Measurements from ENCODE around the gene RABGAP1L. TPM values are rescaled to one million over a fixed set of nuclear protein-coding genes. Genes with fewer than 3 reads are reported as not detected.
A peak's percentile ranks its signal among the peaks of the same experiment; 100 is the strongest.

Gene RABGAP1L
- total and polyA plus RNA-seq, 7 experiments from 2014 or later, result 38.4 to 97.4 (median 55.1) TPM

DNA sequence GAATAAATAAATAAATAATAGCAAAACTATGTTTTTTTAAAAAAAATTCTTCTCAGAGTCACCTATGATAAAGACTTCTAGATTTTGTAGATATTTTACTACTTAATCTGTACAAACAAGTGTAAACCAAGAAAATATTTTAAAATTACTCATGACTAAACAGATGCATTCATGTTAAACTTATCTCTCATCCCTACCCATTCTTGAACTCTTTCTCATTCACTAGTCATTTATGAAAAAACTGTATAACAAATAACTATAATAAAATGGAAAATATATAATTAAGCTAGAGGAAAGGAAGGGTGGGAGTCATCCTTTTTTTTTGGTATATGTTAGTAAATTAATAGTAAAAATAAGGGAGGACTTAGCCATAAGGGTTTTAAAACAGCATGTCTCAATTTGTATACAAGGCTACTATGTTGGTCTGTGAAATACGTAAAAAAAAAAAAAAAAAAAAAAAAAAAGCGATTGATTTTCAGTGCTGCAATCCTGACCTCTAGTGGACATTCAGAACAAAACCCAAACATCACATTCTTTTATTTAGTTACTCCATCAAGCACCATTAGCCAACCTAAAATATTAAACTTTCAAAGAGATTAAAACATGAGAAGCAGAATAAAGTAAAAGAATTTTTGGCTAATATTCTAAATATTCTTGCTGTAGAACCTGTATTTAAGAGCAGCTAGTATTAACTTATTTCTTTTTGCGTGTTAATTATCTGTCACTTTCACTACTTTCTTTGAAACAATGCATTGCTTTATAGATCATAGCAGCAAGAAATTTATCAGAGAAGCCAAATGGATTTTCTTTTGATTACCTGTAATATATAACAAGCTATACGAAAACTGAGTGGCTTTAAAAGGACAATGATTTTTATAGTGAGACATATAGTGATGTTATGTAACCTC is 584.6 kb downstream of the RABGAP1L start:
- Mint-ChIP-seq H3K27me3 (peaks cover 0 to 5% (median 0%) of the 10 kb centered on the region in 5 donors), H3K36me3 (no peaks in the 10 kb centered on the region), H3K4me1 (peaks cover 0 to 18% (median 13%) of the 10 kb centered on the region in 7 donors), H3K9me3 (no peaks in the 10 kb centered on the region), H3K4me3 (no peak overlapping the region), H3K27ac (no peak overlapping the region)
- peak; percentile 47 for ATAC-seq
- intact Hi-C loops (cut with micrococcal nuclease), result loop anchor here (1.0 to 10.0 kb wide), 5 partner anchors 486 to 1998 kb away; no protein-coding TSS in a partner anchor
- Histone ChIP-seq H3K9me3 (ENCODE audit: control insufficient read depth in 2 of 3, low read length in 3 of 3) (no peaks in the 10 kb centered on the region), H3K4me1 (ENCODE audit: control insufficient read depth in 2 of 2, insufficient read depth in 2 of 2, low read length in 2 of 2) (no peaks in the 10 kb centered on the region), H3K27ac (ENCODE audit: low read depth, low read length) (no peak overlapping the region), H3K36me3 (ENCODE audit: control insufficient read depth in 2 of 3, insufficient read depth in 3 of 3, low read length in 3 of 3) (no peaks in the 10 kb centered on the region), H3K4me3 (ENCODE audit: low read length) (no peak overlapping the region), H3K27me3 (ENCODE audit: control insufficient read depth in 2 of 2, insufficient read depth in 2 of 2, low read length in 2 of 2) (no peaks in the 10 kb centered on the region)
- CTCF ChIA-PET, result interaction anchor here (0.6 to 1.9 kb wide), 7 partner anchors 10 to 1321 kb away, joined by 3 to 6 read pairs (median 3); no protein-coding TSS in a partner anchor
- DNase-seq, result peak in 5 of 9 donors; percentile 29 to 53 (median 36)
- POLR2A ChIA-PET, result no interaction called here

DNA sequence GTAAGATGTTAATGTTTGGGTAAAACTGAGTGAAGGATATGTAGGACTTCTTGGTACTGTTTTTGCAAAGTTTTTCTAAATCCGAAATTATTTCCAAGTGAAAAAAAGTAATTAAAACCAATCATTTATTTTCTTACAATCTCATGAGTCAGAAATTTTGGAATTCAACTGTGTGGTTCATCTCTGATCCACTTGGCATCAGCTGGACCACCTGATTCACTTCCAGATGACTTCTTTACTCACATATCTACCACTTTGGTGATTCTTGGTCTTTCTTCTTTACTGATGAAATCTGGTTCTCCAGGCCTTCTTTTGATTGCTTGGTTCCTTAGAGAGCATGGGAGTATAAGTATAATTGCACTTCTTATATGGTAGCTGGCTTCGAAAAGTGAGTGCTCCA is 585.6 kb downstream of the RABGAP1L start:
- peaks cover 0 to 14% (median 8%) of the 10 kb centered on the region in 7 donors for H3K4me1 Mint-ChIP-seq
- no peak overlapping the region for H3K4me3 ChIP-seq (ENCODE audit: low read length)
- no peaks in the 10 kb centered on the region for H3K9me3 Mint-ChIP-seq
- intact Hi-C loops (cut with micrococcal nuclease), result loop anchor here (1.0 to 10.0 kb wide), 5 partner anchors 487 to 1999 kb away; no protein-coding TSS in a partner anchor
- POLR2A ChIA-PET, result no interaction called here
- no peak for ATAC-seq
- no peaks in the 10 kb centered on the region for H3K36me3 Mint-ChIP-seq
- no peaks in the 10 kb centered on the region for H3K27me3 ChIP-seq (ENCODE audit: control insufficient read depth in 2 of 2, insufficient read depth in 2 of 2, low read length in 2 of 2)
- no peak overlapping the region for H3K27ac ChIP-seq (ENCODE audit: low read depth, low read length)
- CTCF ChIA-PET, result interaction anchor here (0.6 kb wide), 2 partner anchors 232 to 1028 kb away, joined by 3 to 5 read pairs; no protein-coding TSS in a partner anchor
- H3K9me3 ChIP-seq (ENCODE audit: control insufficient read depth in 2 of 3, low read length in 3 of 3), result no peaks in the 10 kb centered on the region
- no peak for DNase-seq
- H3K4me3 Mint-ChIP-seq, result no peak overlapping the region
- no peaks in the 10 kb centered on the region for H3K36me3 ChIP-seq (ENCODE audit: control insufficient read depth in 2 of 3, insufficient read depth in 3 of 3, low read length in 3 of 3)
- H3K27me3 Mint-ChIP-seq, result peaks cover 0 to 5% (median 0%) of the 10 kb centered on the region in 5 donors
- no peak overlapping the region for H3K27ac Mint-ChIP-seq
- no peaks in the 10 kb centered on the region for H3K4me1 ChIP-seq (ENCODE audit: control insufficient read depth in 2 of 2, insufficient read depth in 2 of 2, low read length in 2 of 2)

DNA sequence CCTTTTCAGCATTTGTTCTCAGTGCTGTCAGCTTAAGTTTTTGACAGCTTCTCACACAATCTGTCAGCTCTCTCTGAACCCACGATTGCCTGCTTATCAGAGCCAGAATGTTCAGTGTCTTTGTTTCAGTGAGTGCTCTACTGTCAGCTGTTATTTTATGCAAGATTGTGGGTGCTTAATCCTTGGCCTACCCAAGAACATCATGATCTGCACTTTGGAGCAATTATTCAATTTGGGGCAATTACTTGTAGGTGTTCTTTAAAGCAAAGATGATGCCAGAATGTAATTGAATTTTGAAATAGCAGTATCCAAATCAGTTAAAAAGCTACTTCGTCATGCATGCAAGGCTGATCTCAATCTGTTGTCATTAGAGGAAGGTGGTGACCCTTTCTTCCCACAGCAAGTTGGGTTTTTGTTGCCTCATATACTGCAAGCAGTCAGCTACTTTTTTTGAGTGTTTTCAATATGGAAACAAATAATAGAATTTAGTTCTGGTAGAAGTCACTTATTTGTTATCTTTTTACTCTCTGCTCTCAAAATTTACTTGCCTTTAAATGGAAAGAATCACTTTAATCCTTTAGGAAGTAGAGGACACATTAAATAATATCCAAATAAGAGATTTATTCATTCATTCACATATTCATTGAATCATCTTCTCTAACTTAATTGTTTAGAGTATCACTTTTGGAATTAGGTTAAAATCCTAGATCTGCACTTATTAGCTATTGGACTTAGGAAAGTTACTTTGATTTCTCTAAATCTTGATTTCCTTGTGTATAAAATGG is 586.9 kb downstream of the RABGAP1L start:
- ATAC-seq (no peak), DNase-seq (no peak)
- no peak overlapping the region for H3K4me3 Mint-ChIP-seq
- no peak overlapping the region for H3K27ac Mint-ChIP-seq
- Histone ChIP-seq H3K36me3 (ENCODE audit: control insufficient read depth in 2 of 3, insufficient read depth in 3 of 3, low read length in 3 of 3) (no peaks in the 10 kb centered on the region), H3K27me3 (ENCODE audit: control insufficient read depth in 2 of 2, insufficient read depth in 2 of 2, low read length in 2 of 2) (no peaks in the 10 kb centered on the region), H3K27ac (ENCODE audit: low read depth, low read length) (no peak overlapping the region), H3K4me3 (ENCODE audit: low read length) (no peak overlapping the region), H3K4me1 (ENCODE audit: control insufficient read depth in 2 of 2, insufficient read depth in 2 of 2, low read length in 2 of 2) (no peaks in the 10 kb centered on the region), H3K9me3 (ENCODE audit: control insufficient read depth in 2 of 3, low read length in 3 of 3) (no peaks in the 10 kb centered on the region)
- ChIA-PET CTCF (interaction anchor here (0.8 to 1.2 kb wide), 2 partner anchors 8 to 484 kb away, joined by 3 to 5 read pairs; no protein-coding TSS in a partner anchor), POLR2A (interaction anchor here (0.7 kb wide), 1 partner anchor 265 kb away, joined by 3 read pairs; no protein-coding TSS in a partner anchor)
- no peaks in the 10 kb centered on the region for H3K9me3 Mint-ChIP-seq
- intact Hi-C loops (cut with micrococcal nuclease), result loop anchor here in 1 of 2 donors (10.0 kb wide), 1 partner anchor 1311 kb away; no protein-coding TSS in a partner anchor
- H3K36me3 Mint-ChIP-seq, result no peaks in the 10 kb centered on the region
- peaks cover 0 to 5% (median 0%) of the 10 kb centered on the region in 5 donors for H3K27me3 Mint-ChIP-seq
- peaks cover 0 to 10% (median 6%) of the 10 kb centered on the region in 7 donors for H3K4me1 Mint-ChIP-seq

DNA sequence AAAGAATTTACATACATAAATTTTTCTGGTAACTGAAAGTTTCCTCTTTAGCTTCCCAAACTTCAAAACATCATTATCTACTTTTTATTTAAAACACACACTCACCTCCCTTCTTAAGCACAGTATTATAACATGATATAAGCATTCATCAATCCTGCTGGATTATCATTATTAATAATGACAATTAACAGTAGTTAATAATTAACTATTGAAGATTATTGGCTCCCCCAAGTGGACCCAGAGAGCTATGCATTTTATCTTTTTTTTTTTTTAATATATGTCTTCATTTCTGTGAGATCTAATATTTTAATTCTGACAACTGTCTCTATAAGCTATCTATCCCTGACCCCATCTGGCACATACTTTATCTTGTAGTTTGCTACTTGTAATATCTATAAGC is 588.3 kb downstream of the RABGAP1L start:
- Histone ChIP-seq H3K4me3 (ENCODE audit: low read length) (no peak overlapping the region), H3K27me3 (ENCODE audit: control insufficient read depth in 2 of 2, insufficient read depth in 2 of 2, low read length in 2 of 2) (no peaks in the 10 kb centered on the region), H3K27ac (ENCODE audit: low read depth, low read length) (no peak overlapping the region), H3K9me3 (ENCODE audit: control insufficient read depth in 2 of 3, low read length in 3 of 3) (no peaks in the 10 kb centered on the region), H3K4me1 (ENCODE audit: control insufficient read depth in 2 of 2, insufficient read depth in 2 of 2, low read length in 2 of 2) (no peaks in the 10 kb centered on the region), H3K36me3 (ENCODE audit: control insufficient read depth in 2 of 3, insufficient read depth in 3 of 3, low read length in 3 of 3) (no peaks in the 10 kb centered on the region)
- H3K9me3 Mint-ChIP-seq, result no peaks in the 10 kb centered on the region
- no peak for ATAC-seq
- H3K27me3 Mint-ChIP-seq, result peaks cover 0 to 5% (median 0%) of the 10 kb centered on the region in 5 donors
- intact Hi-C loops (cut with micrococcal nuclease), result loop anchor here in 1 of 2 donors (10.0 kb wide), 1 partner anchor 1313 kb away; no protein-coding TSS in a partner anchor
- DNase-seq, result no peak
- ChIA-PET CTCF (interaction anchor here (0.6 kb wide), 1 partner anchor 912 kb away, joined by 3 read pairs; no protein-coding TSS in a partner anchor), POLR2A (no interaction called here)
- H3K27ac Mint-ChIP-seq, result no peak overlapping the region
- no peaks in the 10 kb centered on the region for H3K36me3 Mint-ChIP-seq
- peaks cover 0 to 8% (median 4%) of the 10 kb centered on the region in 7 donors for H3K4me1 Mint-ChIP-seq
- H3K4me3 Mint-ChIP-seq, result no peak overlapping the region

DNA sequence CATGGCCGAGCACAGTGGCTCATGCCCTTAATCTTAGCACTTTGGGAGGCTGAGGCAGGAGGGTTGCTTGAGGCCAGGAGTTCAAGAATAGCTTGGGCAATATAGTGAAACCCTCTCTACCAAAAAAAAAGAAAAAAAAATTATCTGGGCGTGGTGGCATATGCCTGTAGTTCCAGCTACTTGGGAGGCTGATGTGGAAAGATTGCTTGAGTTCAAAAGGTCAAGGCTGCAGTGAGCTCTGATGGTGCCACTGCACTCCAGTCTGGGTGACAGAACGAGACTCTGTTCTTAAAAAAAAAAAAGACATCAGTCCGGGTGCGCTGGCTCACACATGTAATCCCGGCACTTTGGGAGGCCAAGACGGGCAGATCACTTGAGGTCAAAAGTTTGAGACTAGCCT is 589.3 kb downstream of the RABGAP1L start:
- no peaks in the 10 kb centered on the region for H3K36me3 Mint-ChIP-seq
- Histone ChIP-seq H3K27ac (ENCODE audit: low read depth, low read length) (no peak overlapping the region), H3K27me3 (ENCODE audit: control insufficient read depth in 2 of 2, insufficient read depth in 2 of 2, low read length in 2 of 2) (no peaks in the 10 kb centered on the region), H3K4me1 (ENCODE audit: control insufficient read depth in 2 of 2, insufficient read depth in 2 of 2, low read length in 2 of 2) (no peaks in the 10 kb centered on the region), H3K9me3 (ENCODE audit: control insufficient read depth in 2 of 3, low read length in 3 of 3) (no peaks in the 10 kb centered on the region), H3K36me3 (ENCODE audit: control insufficient read depth in 2 of 3, insufficient read depth in 3 of 3, low read length in 3 of 3) (no peaks in the 10 kb centered on the region), H3K4me3 (ENCODE audit: low read length) (no peak overlapping the region)
- ATAC-seq (no peak), DNase-seq (no peak)
- H3K27ac Mint-ChIP-seq, result no peak overlapping the region
- peaks cover 0 to 6% (median 0%) of the 10 kb centered on the region in 7 donors for H3K4me1 Mint-ChIP-seq
- ChIA-PET CTCF (interaction anchor here (0.7 kb wide), 1 partner anchor 314 kb away, joined by 5 read pairs; no protein-coding TSS in a partner anchor), POLR2A (no interaction called here)
- no peak overlapping the region for H3K4me3 Mint-ChIP-seq
- H3K27me3 Mint-ChIP-seq, result peaks cover 0 to 5% (median 0%) of the 10 kb centered on the region in 5 donors
- no peaks in the 10 kb centered on the region for H3K9me3 Mint-ChIP-seq
- intact Hi-C loops (cut with micrococcal nuclease), result loop anchor here in 1 of 2 donors (10.0 kb wide), 1 partner anchor 1314 kb away; no protein-coding TSS in a partner anchor

DNA sequence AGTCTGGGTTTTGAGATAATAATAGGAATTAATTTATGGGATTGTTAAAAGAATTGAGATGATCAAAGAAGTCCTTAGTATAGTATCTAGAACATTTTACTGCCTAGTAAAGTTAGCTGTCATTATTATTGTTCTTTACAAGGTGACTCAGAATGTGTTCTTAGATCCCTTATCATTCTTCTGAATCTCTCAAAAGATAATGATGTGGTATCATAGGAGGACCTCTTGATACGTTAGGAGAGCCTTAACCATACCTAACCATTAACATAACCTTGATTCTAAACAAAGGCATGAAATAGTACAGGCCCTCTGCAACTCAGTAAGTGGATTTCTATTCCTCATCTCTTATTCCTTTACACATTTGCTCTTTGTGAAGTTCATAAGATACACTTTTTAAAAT is 593.8 kb downstream of the RABGAP1L start:
- no peaks in the 10 kb centered on the region for H3K27me3 Mint-ChIP-seq
- peaks cover 0 to 3% (median 2%) of the 10 kb centered on the region in 5 donors for H3K36me3 Mint-ChIP-seq
- CTCF ChIA-PET, result no interaction called here
- no peak overlapping the region for H3K4me3 Mint-ChIP-seq
- no peak for ATAC-seq
- peaks cover 0 to 5% (median 0%) of the 10 kb centered on the region in 7 donors for H3K4me1 Mint-ChIP-seq
- POLR2A ChIA-PET, result no interaction called here
- H3K27me3 ChIP-seq (ENCODE audit: control insufficient read depth in 2 of 2, insufficient read depth in 2 of 2, low read length in 2 of 2), result no peaks in the 10 kb centered on the region
- no peak overlapping the region for H3K27ac Mint-ChIP-seq
- H3K27ac ChIP-seq (ENCODE audit: low read depth, low read length), result no peak overlapping the region
- no peaks in the 10 kb centered on the region for H3K4me1 ChIP-seq (ENCODE audit: control insufficient read depth in 2 of 2, insufficient read depth in 2 of 2, low read length in 2 of 2)
- no peaks in the 10 kb centered on the region for H3K36me3 ChIP-seq (ENCODE audit: control insufficient read depth in 2 of 3, insufficient read depth in 3 of 3, low read length in 3 of 3)
- H3K4me3 ChIP-seq (ENCODE audit: low read length), result no peak overlapping the region
- H3K9me3 ChIP-seq (ENCODE audit: control insufficient read depth in 2 of 3, low read length in 3 of 3), result no peaks in the 10 kb centered on the region
- peaks cover 0 to 2% (median 0%) of the 10 kb centered on the region in 11 donors for H3K9me3 Mint-ChIP-seq
- intact Hi-C loops (cut with micrococcal nuclease), result no loop called here
- no peak for DNase-seq

Measured in naive thymus-derived CD4-positive, alpha-beta T cell (primary cell).